ENCODE data around the gene RPS6KC1. TPM values are rescaled to one million over a fixed set of nuclear protein-coding genes. Genes with fewer than 3 reads are reported as not detected.
A peak's percentile ranks its signal among the peaks of the same experiment; 100 is the strongest.
"Not testable (repeated sequence)": the region's sequence is repeated elsewhere in the genome, so short reads cannot be mapped to it uniquely, and the experiment has no call there.

The RPS6KC1 gene
- total RNA-seq, 1 donor, result 35.1 TPM

GRCh38 chr1:213034713-213035112 lies 16.3 kb upstream of the RPS6KC1 start:
- H3K79me2 ChIP-seq (ENCODE audit: insufficient read depth, low read length), result no peaks in the 10 kb centered on the region
- H3K9me3 ChIP-seq (ENCODE audit: low read depth, low read length), result no peaks in the 10 kb centered on the region
- H3K27ac ChIP-seq (ENCODE audit: low read depth, low read length), result no peak overlapping the region
- H4K20me1 ChIP-seq (ENCODE audit: insufficient read depth, low read length), result no peaks in the 10 kb centered on the region
- no peaks in the 10 kb centered on the region for H3K4me1 ChIP-seq (ENCODE audit: insufficient read depth, low read length)
- no peak overlapping the region for H2AFZ ChIP-seq (ENCODE audit: low read length)
- TF ChIP-seq CTCF (IDR thresholded peaks at IDR 0.05; ENCODE audit: extremely low read depth, low read depth, low read length), result no peak
- H3K27me3 ChIP-seq (ENCODE audit: insufficient read depth, low read length), result peaks cover 13% of the 10 kb centered on the region
- DNase-seq (ENCODE audit: insufficient read length, low spot score, missing footprints), result no peak
- no peak overlapping the region for H3K4me2 ChIP-seq (ENCODE audit: insufficient read depth, low read length)
- H3K36me3 ChIP-seq (ENCODE audit: insufficient read depth, low read length), result no peaks in the 10 kb centered on the region
- H3K4me3 ChIP-seq (ENCODE audit: insufficient read depth, low read length), result no peak overlapping the region

GRCh38 chr1:213035573-213035972 lies 15.5 kb upstream of the RPS6KC1 start:
- no peak for TF ChIP-seq CTCF (IDR thresholded peaks at IDR 0.05; ENCODE audit: extremely low read depth, low read depth, low read length)
- H2AFZ ChIP-seq (ENCODE audit: low read length), result no peak overlapping the region

DNA sequence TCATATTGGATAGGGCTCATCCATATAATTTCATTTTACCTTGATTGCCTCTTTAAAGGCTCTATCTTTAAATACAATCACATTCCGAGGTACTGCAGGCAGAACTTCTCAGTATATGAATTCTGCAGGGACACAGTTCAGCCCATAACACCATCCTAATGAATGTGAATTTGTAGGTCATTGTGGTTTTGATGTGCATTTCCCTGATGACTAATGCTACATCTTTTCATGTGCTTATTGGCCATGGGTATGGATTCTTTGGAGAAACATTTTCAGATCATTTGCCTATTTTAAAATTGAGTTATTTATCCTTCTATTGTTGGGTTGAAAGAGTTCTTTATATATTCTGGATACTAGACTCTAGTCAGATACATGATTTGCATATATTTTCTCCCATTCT lies 9.6 kb upstream of the RPS6KC1 start:
- H3K9me3 ChIP-seq (ENCODE audit: low read depth, low read length), result no peaks in the 10 kb centered on the region
- H3K4me1 ChIP-seq (ENCODE audit: insufficient read depth, low read length), result no peaks in the 10 kb centered on the region
- no peak overlapping the region for H2AFZ ChIP-seq (ENCODE audit: low read length)
- H3K4me3 ChIP-seq (ENCODE audit: insufficient read depth, low read length), result no peak overlapping the region
- no peak for TF ChIP-seq CTCF (IDR thresholded peaks at IDR 0.05; ENCODE audit: extremely low read depth, low read depth, low read length)
- no peak overlapping the region for H3K4me2 ChIP-seq (ENCODE audit: insufficient read depth, low read length)
- DNase-seq (ENCODE audit: insufficient read length, low spot score, missing footprints), result peak; percentile 13
- H3K27ac ChIP-seq (ENCODE audit: low read depth, low read length), result no peak overlapping the region
- H4K20me1 ChIP-seq (ENCODE audit: insufficient read depth, low read length), result no peaks in the 10 kb centered on the region
- peaks cover 3% of the 10 kb centered on the region for H3K27me3 ChIP-seq (ENCODE audit: insufficient read depth, low read length)
- H3K36me3 ChIP-seq (ENCODE audit: insufficient read depth, low read length), result no peaks in the 10 kb centered on the region
- H3K79me2 ChIP-seq (ENCODE audit: insufficient read depth, low read length), result no peaks in the 10 kb centered on the region

More at GRCh38 chr1:213035573-213035972, 15.5 kb upstream of the RPS6KC1 start:
- DNase-seq (ENCODE audit: insufficient read length, low spot score, missing footprints), result no peak
- H3K4me3 ChIP-seq (ENCODE audit: insufficient read depth, low read length), result no peak overlapping the region
- no peak overlapping the region for H3K27ac ChIP-seq (ENCODE audit: low read depth, low read length)
- H3K79me2 ChIP-seq (ENCODE audit: insufficient read depth, low read length), result no peaks in the 10 kb centered on the region
- no peak overlapping the region for H3K4me2 ChIP-seq (ENCODE audit: insufficient read depth, low read length)
- H3K9me3 ChIP-seq (ENCODE audit: low read depth, low read length), result no peaks in the 10 kb centered on the region
- peaks cover 13% of the 10 kb centered on the region for H3K27me3 ChIP-seq (ENCODE audit: insufficient read depth, low read length)
- H3K36me3 ChIP-seq (ENCODE audit: insufficient read depth, low read length), result no peaks in the 10 kb centered on the region
- no peaks in the 10 kb centered on the region for H3K4me1 ChIP-seq (ENCODE audit: insufficient read depth, low read length)
- H4K20me1 ChIP-seq (ENCODE audit: insufficient read depth, low read length), result no peaks in the 10 kb centered on the region

GRCh38 chr1:213045321-213046226 lies 5.5 kb upstream of the RPS6KC1 start:
- not testable (repeated sequence) for H3K9me3 ChIP-seq (ENCODE audit: low read depth, low read length); H3K79me2 ChIP-seq (ENCODE audit: insufficient read depth, low read length); H4K20me1 ChIP-seq (ENCODE audit: insufficient read depth, low read length); H2AFZ ChIP-seq (ENCODE audit: low read length); H3K4me1 ChIP-seq (ENCODE audit: insufficient read depth, low read length); H3K27ac ChIP-seq (ENCODE audit: low read depth, low read length); H3K36me3 ChIP-seq (ENCODE audit: insufficient read depth, low read length); H3K4me2 ChIP-seq (ENCODE audit: insufficient read depth, low read length); DNase-seq (ENCODE audit: insufficient read length, low spot score, missing footprints); H3K4me3 ChIP-seq (ENCODE audit: insufficient read depth, low read length); H3K27me3 ChIP-seq (ENCODE audit: insufficient read depth, low read length)

Data from osteoblast (primary cell).